Spleen (tissue), 7 donors: ENCODE measurements around the gene LRMDA.

Source experiments
- CTCF ChIP-seq, 11 experiments: fragments of 200-600 bp in 7 of 11; fragments of 450-650 bp in 4 of 11; sonication (generic) in 4 of 11; IDR thresholded peaks in 8 of 11; conservative IDR thresholded peaks in 3 of 11; 1 replicate in 7 of 11; 2 replicates in 4 of 11; pipeline versions ENCODE4 v1.4.0 to v1.8.0; 2016 to 2021; ENCODE audit warnings: antibody characterized with exemption in 11 of 11, inconsistent platforms in 4 of 11, mild to moderate bottlenecking in 1 of 11
- POLR2A ChIP-seq, 3 donors: fragments of 450-650 bp; IDR thresholded peaks; one replicate each; pipeline ENCODE4 v1.5.1; 2017; ENCODE audit warnings: antibody characterized with exemption in 3 of 3, mild to moderate bottlenecking in 1 of 3
- POLR2AphosphoS5 ChIP-seq, 3 donors: sonication (generic); formaldehyde crosslinking; IDR thresholded peaks; one replicate each; pipeline ENCODE4 v1.5.1; 2017; ENCODE audit warnings: antibody characterized with exemption in 3 of 3
- donor health status: DM: no; HTN: no; CAD: no; lungs with moderate emphysema.
- donor health status: DM: no; HTN: no; CAD: no.
- donor health status: DM: no; HTN: no; CAD: no.

- TF ChIP-seq CTCF (IDR thresholded peaks at IDR 0.05 in 8 of 11, conservative IDR thresholded peaks at IDR 0.05 in 3 of 11), result no peak
- TF ChIP-seq POLR2A (IDR thresholded peaks at IDR 0.05), result no peak
- TF ChIP-seq POLR2AphosphoS5 (IDR thresholded peaks at IDR 0.05), result no peak
Observed at GRCh38 chr10:75950307-75950706, 518.9 kb downstream of the LRMDA start.
